22Rv1 (cell line): ENCODE data around the gene CCDC187.

Source experiments
- ZFX ChIP-seq: fragments of 450-650 bp; IDR thresholded peaks from 2 replicates; pipeline ENCODE4 v1.6.1; 2017; ENCODE audit warnings: antibody characterized with exemption, borderline replicate concordance
- TF ChIP-seq, protein P1 (sequence below): fragments of 450-650 bp; IDR thresholded peaks from 2 replicates; pipeline ENCODE4 v1.5.1; 2017; ENCODE audit warnings: mild to moderate bottlenecking

DNA sequence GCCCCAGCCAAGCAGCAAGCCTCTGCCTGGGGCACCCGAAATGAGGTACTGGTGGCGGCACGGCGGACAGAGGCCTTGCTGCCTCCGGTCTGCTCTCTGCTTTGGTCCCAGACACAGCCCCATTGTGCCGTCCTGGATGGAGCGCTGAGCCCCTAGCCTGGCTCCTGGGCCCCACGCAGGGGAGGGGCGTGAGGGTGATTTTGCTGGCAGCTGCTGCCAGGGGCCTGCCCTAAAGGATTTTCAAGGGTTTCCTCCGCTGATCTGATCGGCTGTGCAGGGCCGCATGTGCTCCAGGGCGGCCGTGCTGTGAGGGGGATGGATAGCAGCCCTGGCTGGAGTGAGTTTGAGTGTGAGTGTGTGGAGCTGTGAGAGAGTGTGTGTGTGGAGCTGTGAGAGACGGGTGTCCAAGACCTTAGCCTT is 24.7 kb upstream of the CCDC187 start:
- TF ChIP-seq, protein P1, sequence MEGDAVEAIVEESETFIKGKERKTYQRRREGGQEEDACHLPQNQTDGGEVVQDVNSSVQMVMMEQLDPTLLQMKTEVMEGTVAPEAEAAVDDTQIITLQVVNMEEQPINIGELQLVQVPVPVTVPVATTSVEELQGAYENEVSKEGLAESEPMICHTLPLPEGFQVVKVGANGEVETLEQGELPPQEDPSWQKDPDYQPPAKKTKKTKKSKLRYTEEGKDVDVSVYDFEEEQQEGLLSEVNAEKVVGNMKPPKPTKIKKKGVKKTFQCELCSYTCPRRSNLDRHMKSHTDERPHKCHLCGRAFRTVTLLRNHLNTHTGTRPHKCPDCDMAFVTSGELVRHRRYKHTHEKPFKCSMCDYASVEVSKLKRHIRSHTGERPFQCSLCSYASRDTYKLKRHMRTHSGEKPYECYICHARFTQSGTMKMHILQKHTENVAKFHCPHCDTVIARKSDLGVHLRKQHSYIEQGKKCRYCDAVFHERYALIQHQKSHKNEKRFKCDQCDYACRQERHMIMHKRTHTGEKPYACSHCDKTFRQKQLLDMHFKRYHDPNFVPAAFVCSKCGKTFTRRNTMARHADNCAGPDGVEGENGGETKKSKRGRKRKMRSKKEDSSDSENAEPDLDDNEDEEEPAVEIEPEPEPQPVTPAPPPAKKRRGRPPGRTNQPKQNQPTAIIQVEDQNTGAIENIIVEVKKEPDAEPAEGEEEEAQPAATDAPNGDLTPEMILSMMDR: no peak
- TF ChIP-seq ZFX: no peak
